Prostate gland (tissue), 2 donors: Measurements from ENCODE around the gene TRIM27.

Source experiments
- POLR2A ChIP-seq: fragments of 450-650 bp; IDR thresholded peaks from one replicate; pipeline ENCODE4 v1.6.1; 2016; ENCODE audit warnings: antibody characterized with exemption, mild to moderate bottlenecking
- POLR2AphosphoS5 ChIP-seq: sonication (generic); formaldehyde crosslinking; IDR thresholded peaks from one replicate; pipeline ENCODE4 v1.6.1; 2017; ENCODE audit warnings: antibody characterized with exemption
- TF ChIP-seq, protein P1 (sequence below), 4 experiments: fragments of 200-600 bp in 2 of 4; fragments of 450-650 bp in 2 of 4; sonication (generic) in 2 of 4; IDR thresholded peaks; 1 replicate in 3 of 4; 2 replicates in 1 of 4; pipeline ENCODE4 v1.5.1; 2016 to 2019; ENCODE audit warnings: antibody characterized with exemption in 4 of 4, mild to moderate bottlenecking in 2 of 4, moderate library complexity in 2 of 4

DNA sequence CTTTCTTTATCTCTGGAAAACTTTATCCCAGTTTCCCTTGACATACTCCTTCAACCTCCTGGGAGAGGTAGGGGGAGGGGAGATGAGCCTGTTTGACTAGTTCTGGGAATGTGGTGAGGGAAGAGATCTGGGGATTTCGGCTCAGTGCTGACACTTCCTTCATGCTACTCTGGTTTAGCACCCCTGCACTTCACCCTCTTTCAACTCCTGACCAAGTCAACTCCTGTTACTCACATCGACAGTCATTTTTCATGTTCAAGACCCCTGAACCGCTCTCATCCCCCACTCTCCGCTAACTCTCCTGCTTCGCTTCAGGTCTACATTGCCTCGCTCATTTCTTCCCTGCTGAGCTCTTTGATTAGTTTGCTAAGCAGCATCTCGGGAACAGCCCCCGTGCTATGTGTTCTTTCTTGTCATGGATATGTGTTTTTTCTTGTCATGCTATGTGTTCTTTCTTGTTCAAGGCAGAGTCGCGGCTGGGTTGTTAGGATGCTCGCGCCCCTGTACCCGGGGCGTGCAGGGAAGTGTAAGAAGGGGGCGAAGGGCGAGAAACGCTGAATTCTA lies 16.6 kb upstream of the TRIM27 start:
- TF ChIP-seq, protein P1, sequence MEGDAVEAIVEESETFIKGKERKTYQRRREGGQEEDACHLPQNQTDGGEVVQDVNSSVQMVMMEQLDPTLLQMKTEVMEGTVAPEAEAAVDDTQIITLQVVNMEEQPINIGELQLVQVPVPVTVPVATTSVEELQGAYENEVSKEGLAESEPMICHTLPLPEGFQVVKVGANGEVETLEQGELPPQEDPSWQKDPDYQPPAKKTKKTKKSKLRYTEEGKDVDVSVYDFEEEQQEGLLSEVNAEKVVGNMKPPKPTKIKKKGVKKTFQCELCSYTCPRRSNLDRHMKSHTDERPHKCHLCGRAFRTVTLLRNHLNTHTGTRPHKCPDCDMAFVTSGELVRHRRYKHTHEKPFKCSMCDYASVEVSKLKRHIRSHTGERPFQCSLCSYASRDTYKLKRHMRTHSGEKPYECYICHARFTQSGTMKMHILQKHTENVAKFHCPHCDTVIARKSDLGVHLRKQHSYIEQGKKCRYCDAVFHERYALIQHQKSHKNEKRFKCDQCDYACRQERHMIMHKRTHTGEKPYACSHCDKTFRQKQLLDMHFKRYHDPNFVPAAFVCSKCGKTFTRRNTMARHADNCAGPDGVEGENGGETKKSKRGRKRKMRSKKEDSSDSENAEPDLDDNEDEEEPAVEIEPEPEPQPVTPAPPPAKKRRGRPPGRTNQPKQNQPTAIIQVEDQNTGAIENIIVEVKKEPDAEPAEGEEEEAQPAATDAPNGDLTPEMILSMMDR (IDR thresholded peaks at IDR 0.05) = no peak
- TF ChIP-seq POLR2A = no peak
- TF ChIP-seq POLR2AphosphoS5 = peak; percentile 43
